MM.1S (cell line): Measurements from ENCODE around the gene RPL19.

Experiments
- DNase-seq: peaks from one replicate; pipeline ENCODE4 v3.0.0-alpha.2; 2015
- H2AFZ ChIP-seq: fragments of 300-600 bp; sonication (generic); 2 replicates; pipeline ENCODE4 v1.6.0; 2016; ENCODE audit warnings: antibody characterized with exemption, low read length
- H3F3A ChIP-seq: fragments of 300-600 bp; sonication (generic); 2 replicates; pipeline ENCODE4 v1.6.1; 2016; ENCODE audit warnings: mild to moderate bottlenecking, antibody characterized with exemption, low read length, moderate library complexity, mixed read lengths; ENCODE audit not compliant: insufficient read depth
- H3K27ac ChIP-seq: fragments of 300-600 bp; sonication (generic); 2 replicates; pipeline ENCODE4 v1.5.1; 2016; ENCODE audit warnings: mild to moderate bottlenecking, low read length
- H3K27me3 ChIP-seq: fragments of 300-600 bp; sonication (generic); replicated peaks from 2 replicates; pipeline ENCODE4 v1.6.0; 2016; ENCODE audit warnings: low read length; ENCODE audit not compliant: insufficient read depth
- H3K36me3 ChIP-seq: fragments of 300-600 bp; sonication (generic); replicated peaks from 2 replicates; pipeline ENCODE4 v1.6.1; 2016; ENCODE audit warnings: mild to moderate bottlenecking, low read length, mixed read lengths; ENCODE audit not compliant: insufficient read depth
- H3K4me1 ChIP-seq: fragments of 300-600 bp; sonication (generic); 2 replicates; pipeline ENCODE4 v1.6.1; 2016; ENCODE audit warnings: low read length, mixed read lengths
- H3K4me2 ChIP-seq: fragments of 300-600 bp; sonication (generic); 2 replicates; pipeline ENCODE4 v1.6.0; 2016; ENCODE audit warnings: low read depth, low read length
- H3K4me3 ChIP-seq: fragments of 300-600 bp; sonication (generic); 2 replicates; pipeline ENCODE4 v1.5.1; 2016; ENCODE audit warnings: low read length, mixed read lengths
- H3K79me2 ChIP-seq: fragments of 300-600 bp; sonication (generic); 2 replicates; pipeline ENCODE4 v1.6.1; 2016; ENCODE audit warnings: mixed run types, low read length, mixed read lengths
- H3K9ac ChIP-seq: fragments of 300-600 bp; sonication (generic); 2 replicates; pipeline ENCODE4 v1.6.1; 2016; ENCODE audit warnings: low read length, mixed read lengths
- H3K9me2 ChIP-seq: fragments of 300-600 bp; sonication (generic); replicated peaks from 2 replicates; pipeline ENCODE4 v1.6.1; 2016; ENCODE audit warnings: mild to moderate bottlenecking, low read length, mixed read lengths; ENCODE audit not compliant: insufficient read depth
- H3K9me3 ChIP-seq: fragments of 300-600 bp; sonication (generic); replicated peaks from 2 replicates; pipeline ENCODE4 v1.6.1; 2016; ENCODE audit warnings: mild to moderate bottlenecking, low read length, mixed read lengths; ENCODE audit not compliant: insufficient read depth
- H4K20me1 ChIP-seq: fragments of 300-600 bp; sonication (generic); 2 replicates; pipeline ENCODE4 v1.6.1; 2016; ENCODE audit warnings: mild to moderate bottlenecking, low read length, moderate library complexity, mixed read lengths; ENCODE audit not compliant: insufficient read depth
- EZH2 ChIP-seq: fragments of 300-600 bp; sonication (generic); optimal IDR thresholded peaks from 2 replicates; pipeline ENCODE3; 2017; ENCODE audit warnings: low read depth, mild to moderate bottlenecking, antibody characterized with exemption, low read length, mixed read lengths
- EZH2phosphoT487 ChIP-seq: fragments of 300-600 bp; sonication (generic); IDR thresholded peaks from 2 replicates; pipeline ENCODE4 v1.6.1; 2018; ENCODE audit warnings: antibody characterized with exemption, low read length
- TF ChIP-seq, protein P1 (sequence below): fragments of 300-600 bp; sonication (generic); IDR thresholded peaks from 2 replicates; pipeline ENCODE4 v1.5.1; 2016; ENCODE audit warnings: antibody characterized with exemption, low read length, mixed read lengths

Gene RPL19

DNA sequence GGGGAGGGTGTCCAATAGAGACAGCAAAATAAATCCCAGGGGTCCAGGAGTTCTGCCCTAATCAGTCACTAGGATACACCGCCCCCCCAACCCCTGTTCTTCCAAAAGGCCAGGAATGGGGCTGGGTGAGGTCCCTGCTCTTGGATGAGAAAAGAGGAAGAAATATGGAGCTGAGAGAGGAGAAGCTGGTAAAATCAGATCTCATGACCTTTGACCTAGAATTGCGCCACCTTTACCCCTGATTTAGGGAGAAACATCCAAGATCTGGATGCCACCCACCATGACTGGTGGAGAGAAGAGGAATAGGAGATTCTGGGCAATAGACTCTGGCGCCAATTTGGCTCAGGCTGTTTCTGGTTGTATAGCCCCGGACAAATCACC lies 1.9 kb upstream of the RPL19 start:
- DNase-seq = no peak
- Histone ChIP-seq H4K20me1 (no peaks in the 10 kb centered on the region; the same call in none of the 2 replicates), H3K4me2 (peak overlapping the region; percentile 89; the same call in 1 of the 2 replicates), H3K9ac (no peak overlapping the region), H3K27me3 (no peaks in the 10 kb centered on the region), H2AFZ (peak overlapping the region; percentile 47; the same call in 1 of the 2 replicates), H3K9me3 (no peaks in the 10 kb centered on the region), H3K9me2 (no peaks in the 10 kb centered on the region), H3K79me2 (peaks cover 63% of the 10 kb centered on the region), H3K4me3 (no peak overlapping the region), H3K27ac (no peak overlapping the region), H3F3A (peaks cover 52% of the 10 kb centered on the region), H3K36me3 (peaks cover 12% of the 10 kb centered on the region), H3K4me1 (peaks cover 30% of the 10 kb centered on the region)
- TF ChIP-seq EZH2phosphoT487 = no peak
- TF ChIP-seq EZH2 = no peak
- TF ChIP-seq, protein P1, sequence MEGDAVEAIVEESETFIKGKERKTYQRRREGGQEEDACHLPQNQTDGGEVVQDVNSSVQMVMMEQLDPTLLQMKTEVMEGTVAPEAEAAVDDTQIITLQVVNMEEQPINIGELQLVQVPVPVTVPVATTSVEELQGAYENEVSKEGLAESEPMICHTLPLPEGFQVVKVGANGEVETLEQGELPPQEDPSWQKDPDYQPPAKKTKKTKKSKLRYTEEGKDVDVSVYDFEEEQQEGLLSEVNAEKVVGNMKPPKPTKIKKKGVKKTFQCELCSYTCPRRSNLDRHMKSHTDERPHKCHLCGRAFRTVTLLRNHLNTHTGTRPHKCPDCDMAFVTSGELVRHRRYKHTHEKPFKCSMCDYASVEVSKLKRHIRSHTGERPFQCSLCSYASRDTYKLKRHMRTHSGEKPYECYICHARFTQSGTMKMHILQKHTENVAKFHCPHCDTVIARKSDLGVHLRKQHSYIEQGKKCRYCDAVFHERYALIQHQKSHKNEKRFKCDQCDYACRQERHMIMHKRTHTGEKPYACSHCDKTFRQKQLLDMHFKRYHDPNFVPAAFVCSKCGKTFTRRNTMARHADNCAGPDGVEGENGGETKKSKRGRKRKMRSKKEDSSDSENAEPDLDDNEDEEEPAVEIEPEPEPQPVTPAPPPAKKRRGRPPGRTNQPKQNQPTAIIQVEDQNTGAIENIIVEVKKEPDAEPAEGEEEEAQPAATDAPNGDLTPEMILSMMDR = no peak

DNA sequence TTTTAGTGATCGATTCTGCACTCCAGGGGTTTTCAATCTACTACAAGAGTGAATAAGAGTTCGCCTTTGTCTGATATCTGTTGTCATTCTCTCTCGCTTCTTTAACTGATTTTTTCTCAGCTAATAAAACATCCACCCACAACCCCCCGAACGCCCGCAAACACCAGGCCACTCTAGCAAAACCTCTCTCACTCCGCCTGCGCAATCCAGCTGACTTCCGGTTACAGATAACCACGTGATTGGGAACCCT lies 338 bp upstream of the RPL19 start:
- Histone ChIP-seq H3K79me2 (peaks cover 47% of the 10 kb centered on the region), H2AFZ (peak overlapping the region; percentile 81)

DNA sequence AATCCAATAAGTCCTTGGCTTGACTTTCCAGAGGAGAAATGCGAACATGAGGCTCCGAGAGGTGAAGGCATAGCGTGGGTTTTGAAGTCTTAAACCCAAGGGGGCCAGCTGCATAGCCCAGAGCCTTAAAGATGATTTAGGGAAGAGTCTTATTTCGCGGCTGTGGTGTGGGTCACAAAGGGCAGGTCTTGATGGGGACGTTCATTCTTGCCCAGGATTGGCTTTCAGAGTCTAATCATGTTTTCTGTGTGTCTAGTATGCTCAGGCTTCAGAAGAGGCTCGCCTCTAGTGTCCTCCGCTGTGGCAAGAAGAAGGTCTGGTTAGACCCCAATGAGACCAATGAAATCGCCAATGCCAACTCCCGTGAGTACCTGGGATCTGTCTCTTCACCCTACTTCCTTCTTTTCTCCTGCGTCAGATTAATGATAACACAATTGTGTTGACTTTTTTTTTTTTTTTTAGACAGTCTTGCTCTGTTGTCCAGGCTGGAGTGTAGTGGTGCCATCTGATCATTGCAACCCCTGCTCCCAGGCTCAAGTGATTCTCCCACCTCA lies 951 bp downstream of the RPL19 start:
- Histone ChIP-seq H3K4me3 (peak overlapping the region; percentile 94), H3K9me3 (no peaks in the 10 kb centered on the region), H2AFZ (no peak overlapping the region), H3K27me3 (no peaks in the 10 kb centered on the region), H3K36me3 (peaks cover 19% of the 10 kb centered on the region), H3K4me2 (peak overlapping the region; percentile 91), H4K20me1 (peaks cover 11% of the 10 kb centered on the region), H3K4me1 (peaks cover 9% of the 10 kb centered on the region), H3K9me2 (no peaks in the 10 kb centered on the region), H3K27ac (peak overlapping the region; percentile 89), H3K9ac (peak overlapping the region; percentile 99), H3F3A (peaks cover 72% of the 10 kb centered on the region), H3K79me2 (peaks cover 34% of the 10 kb centered on the region)
- TF ChIP-seq EZH2 (no peak), EZH2phosphoT487 (no peak)
- TF ChIP-seq, protein P1 = no peak
- DNase-seq = peak; percentile 11

More for the DNA sequence above, 338 bp upstream of the RPL19 start:
- Histone ChIP-seq H3K4me3 (peak overlapping the region; percentile 94), H3F3A (peaks cover 67% of the 10 kb centered on the region), H3K9me2 (no peaks in the 10 kb centered on the region), H3K36me3 (peaks cover 19% of the 10 kb centered on the region), H3K4me1 (peaks cover 22% of the 10 kb centered on the region), H3K4me2 (peak overlapping the region; percentile 91), H3K9ac (peak overlapping the region; percentile 99), H4K20me1 (peaks cover 11% of the 10 kb centered on the region), H3K27ac (peak overlapping the region; percentile 89), H3K27me3 (no peaks in the 10 kb centered on the region), H3K9me3 (no peaks in the 10 kb centered on the region)
- TF ChIP-seq EZH2 (no peak), EZH2phosphoT487 (no peak)
- TF ChIP-seq, protein P1 = no peak
- peak; percentile 96 for DNase-seq
